HEK293 (cell line): ENCODE measurements around the gene PDSS2.

Experiments
- CTCF ChIA-PET: fragments of 350-600 bp; formaldehyde crosslinking; extraction: SDS; loops from one replicate; lab custom pipeline; 2021; ENCODE audit warnings: antibody characterized with exemption; lab: Yijun Ruan, JAX
- POLR2A ChIA-PET: fragments of 300-600 bp; formaldehyde crosslinking; extraction: SDS; loops from one replicate; lab custom pipeline; 2020; ENCODE audit warnings: antibody characterized with exemption, inconsistent platforms; lab: Yijun Ruan, JAX
- H3K27ac ChIP-seq: fragments of 200-500 bp; sonication (Bioruptor generic); 2 replicates; pipeline ENCODE4 v1.5.1; 2014; ENCODE audit warnings: low read depth, low read length, control low read depth, inconsistent platforms; ENCODE audit errors: extremely low read depth
- H3K36me3 ChIP-seq, 2 experiments: fragments of 200-500 bp in 1 of 2; sonication (Bioruptor generic) in 1 of 2; 1 replicate in 1 of 2; 2 replicates in 1 of 2; pipeline ENCODE4 v1.5.1; 2014 to 2017; ENCODE audit warnings: inconsistent platforms in 2 of 2, low read length in 2 of 2; ENCODE audit not compliant: control insufficient read depth in 2 of 2, insufficient read depth in 1 of 2
- H3K4me1 ChIP-seq: fragments of 200-500 bp; sonication (Bioruptor generic); 2 replicates; pipeline ENCODE4 v1.5.1; 2014; ENCODE audit warnings: mild to moderate bottlenecking, low read length, inconsistent platforms; ENCODE audit not compliant: control insufficient read depth, insufficient read depth
- H3K4me3 ChIP-seq: 2 replicates; pipeline ENCODE4 v1.5.1; 2011; ENCODE audit warnings: low read depth, mild to moderate bottlenecking, control low read depth, low read length, moderate library complexity
- H3K9me3 ChIP-seq: fragments of 200-500 bp; sonication (Bioruptor generic); 2 replicates; pipeline ENCODE4 v1.5.1; 2014; ENCODE audit warnings: low read depth, low read length, inconsistent platforms; ENCODE audit not compliant: control insufficient read depth, insufficient read depth
- BCL11B ChIP-seq: fragments of 450-650 bp; formaldehyde crosslinking; IDR thresholded peaks from 2 replicates; pipeline ENCODE4 v1.5.1; 2016; ENCODE audit warnings: low read depth, missing biosample characterization, missing genetic modification characterization
- IKZF3 ChIP-seq: fragments of 450-650 bp; IDR thresholded peaks from 2 replicates; pipeline ENCODE4 v1.5.0; 2018; ENCODE audit warnings: missing biosample characterization, mild to moderate bottlenecking, missing genetic modification characterization, moderate library complexity
- KLF1 ChIP-seq: fragments of 450-650 bp; formaldehyde crosslinking; IDR thresholded peaks from 2 replicates; pipeline ENCODE4 v1.5.1; 2016; ENCODE audit warnings: missing biosample characterization, missing genetic modification characterization
- SALL2 ChIP-seq: fragments of 450-650 bp; formaldehyde crosslinking; IDR thresholded peaks from 2 replicates; pipeline ENCODE4 v1.5.0; 2017; ENCODE audit warnings: missing biosample characterization, mild to moderate bottlenecking, missing genetic modification characterization, borderline replicate concordance
- YY1 ChIP-seq: fragments of 450-650 bp; formaldehyde crosslinking; IDR thresholded peaks from 2 replicates; pipeline ENCODE4 v1.5.1; 2018; ENCODE audit warnings: missing biosample characterization, missing genetic modification characterization
- ZBTB1 ChIP-seq: fragments of 450-650 bp; formaldehyde crosslinking; IDR thresholded peaks from 2 replicates; pipeline ENCODE4 v1.5.1; 2016; ENCODE audit warnings: missing biosample characterization, missing genetic modification characterization
- ZFP3 ChIP-seq: fragments of 450-650 bp; formaldehyde crosslinking; IDR thresholded peaks from 2 replicates; pipeline ENCODE4 v1.5.1; 2016; ENCODE audit warnings: low read depth, missing biosample characterization, missing genetic modification characterization
- ZFP41 ChIP-seq: fragments of 450-650 bp; formaldehyde crosslinking; IDR thresholded peaks from 2 replicates; pipeline ENCODE4 v1.5.1; 2016; ENCODE audit warnings: missing biosample characterization, missing genetic modification characterization, borderline replicate concordance
- ZNF112 ChIP-seq: fragments of 450-650 bp; formaldehyde crosslinking; IDR thresholded peaks from 2 replicates; pipeline ENCODE4 v1.5.0; 2017; ENCODE audit warnings: missing biosample characterization, missing genetic modification characterization
- ZNF155 ChIP-seq: fragments of 450-650 bp; formaldehyde crosslinking; IDR thresholded peaks from 2 replicates; pipeline ENCODE4 v1.5.1; 2016; ENCODE audit warnings: missing biosample characterization, missing genetic modification characterization
- ZNF16 ChIP-seq: fragments of 450-650 bp; formaldehyde crosslinking; IDR thresholded peaks from 2 replicates; pipeline ENCODE4 v1.5.1; 2016; ENCODE audit warnings: low read depth, missing biosample characterization, missing genetic modification characterization
- ZNF2 ChIP-seq: fragments of 450-650 bp; formaldehyde crosslinking; IDR thresholded peaks from 2 replicates; pipeline ENCODE4 v1.5.1; 2016; ENCODE audit warnings: missing biosample characterization, missing genetic modification characterization
- ZNF23 ChIP-seq: fragments of 450-650 bp; formaldehyde crosslinking; IDR thresholded peaks from 2 replicates; pipeline ENCODE4 v1.5.1; 2016; ENCODE audit warnings: missing biosample characterization, missing genetic modification characterization, borderline replicate concordance
- ZNF248 ChIP-seq: fragments of 450-650 bp; formaldehyde crosslinking; IDR thresholded peaks from 2 replicates; pipeline ENCODE4 v1.5.1; 2017; ENCODE audit warnings: missing biosample characterization, missing genetic modification characterization
- ZNF274 ChIP-seq, 2 experiments: fragments of 200-500 bp in 1 of 2; fragments of 450-650 bp in 1 of 2; sonication (Bioruptor generic) in 1 of 2; formaldehyde crosslinking in 1 of 2; IDR thresholded peaks; 2 replicates each; pipeline versions ENCODE4 v1.5.1 to v1.6.1; 2014 to 2016; ENCODE audit warnings: borderline replicate concordance in 1 of 2, inconsistent platforms in 1 of 2, low read length in 1 of 2, missing biosample characterization in 1 of 2, missing genetic modification characterization in 1 of 2
- ZNF350 ChIP-seq: fragments of 450-650 bp; formaldehyde crosslinking; IDR thresholded peaks from 2 replicates; pipeline ENCODE4 v1.5.0; 2017; ENCODE audit warnings: missing biosample characterization, mild to moderate bottlenecking, missing genetic modification characterization
- ZNF366 ChIP-seq: fragments of 450-650 bp; formaldehyde crosslinking; conservative IDR thresholded peaks from 2 replicates; pipeline ENCODE4 v1.5.1; 2016; ENCODE audit warnings: missing biosample characterization, missing genetic modification characterization
- ZNF37A ChIP-seq: fragments of 450-650 bp; IDR thresholded peaks from 2 replicates; pipeline ENCODE4 v1.5.1; 2018; ENCODE audit warnings: missing biosample characterization, missing genetic modification characterization
- ZNF561 ChIP-seq: fragments of 450-650 bp; IDR thresholded peaks from 2 replicates; pipeline ENCODE4 v1.5.1; 2018; ENCODE audit warnings: missing biosample characterization, missing genetic modification characterization, borderline replicate concordance
- ZNF571 ChIP-seq: fragments of 450-650 bp; formaldehyde crosslinking; IDR thresholded peaks from 2 replicates; pipeline ENCODE4 v1.5.0; 2017; ENCODE audit warnings: missing biosample characterization, missing genetic modification characterization
- ZNF585B ChIP-seq: fragments of 450-650 bp; formaldehyde crosslinking; IDR thresholded peaks from 2 replicates; pipeline ENCODE4 v1.5.1; 2016; ENCODE audit warnings: missing biosample characterization, missing genetic modification characterization
- ZNF654 ChIP-seq: fragments of 450-650 bp; formaldehyde crosslinking; IDR thresholded peaks from 2 replicates; pipeline ENCODE4 v1.5.1; 2016; ENCODE audit warnings: low read depth, missing biosample characterization, missing genetic modification characterization
- ZNF707 ChIP-seq: fragments of 450-650 bp; formaldehyde crosslinking; IDR thresholded peaks from 2 replicates; pipeline ENCODE4 v1.5.1; 2016; ENCODE audit warnings: missing biosample characterization, missing genetic modification characterization
- ZNF76 ChIP-seq: fragments of 450-650 bp; formaldehyde crosslinking; IDR thresholded peaks from 2 replicates; pipeline ENCODE4; 2016; ENCODE audit warnings: low read depth, missing biosample characterization, missing genetic modification characterization, borderline replicate concordance
- ZNF785 ChIP-seq: fragments of 450-650 bp; formaldehyde crosslinking; IDR thresholded peaks from 2 replicates; pipeline ENCODE4 v1.5.1; 2016; ENCODE audit warnings: missing biosample characterization, missing genetic modification characterization
- TF ChIP-seq, protein P1 (sequence below): fragments of 450-650 bp; formaldehyde crosslinking; conservative IDR thresholded peaks from 2 replicates; pipeline ENCODE4 v1.5.1; 2016; ENCODE audit warnings: low read depth, missing biosample characterization, missing genetic modification characterization
- TF ChIP-seq, protein P2 (sequence below): fragments of 450-650 bp; formaldehyde crosslinking; IDR thresholded peaks from 2 replicates; pipeline ENCODE4 v1.5.1; 2016; ENCODE audit warnings: missing biosample characterization, missing genetic modification characterization
- TF ChIP-seq, protein P3 (sequence below): fragments of 450-650 bp; formaldehyde crosslinking; IDR thresholded peaks from 2 replicates; pipeline ENCODE4 v1.5.1; 2016; ENCODE audit warnings: missing biosample characterization, missing genetic modification characterization

Gene PDSS2

DNA sequence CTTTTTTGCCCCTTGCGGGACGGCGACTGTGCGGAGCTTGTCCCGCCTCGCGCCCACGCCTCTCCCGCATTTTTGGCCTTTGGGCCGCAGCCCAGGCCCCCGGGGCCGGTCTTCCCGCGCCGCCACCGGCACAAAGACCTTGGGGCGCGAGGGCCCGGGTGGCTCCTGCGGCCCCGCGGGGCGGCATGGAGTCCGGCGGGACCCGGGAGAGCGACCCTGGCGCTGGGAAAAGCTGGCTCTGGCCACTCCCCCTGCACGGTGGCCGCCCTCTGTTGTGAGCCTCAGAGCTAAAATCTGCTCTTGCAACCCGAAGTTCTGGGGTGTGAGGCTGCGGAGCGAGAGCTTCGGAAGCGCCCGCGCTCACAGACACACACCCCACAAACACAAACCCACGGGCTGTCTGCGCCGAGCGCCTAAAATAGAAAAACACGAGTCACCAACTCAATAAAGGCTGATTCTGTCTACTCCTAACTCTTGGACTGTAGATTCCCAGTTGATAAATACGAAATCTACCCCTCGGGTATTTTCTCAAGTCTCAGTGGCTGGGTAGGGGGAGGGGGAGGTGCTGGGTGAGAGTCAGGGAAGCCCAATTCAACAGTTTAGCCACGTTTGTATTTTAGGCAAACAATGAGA is 343.6 kb downstream of the PDSS2 start:
- ChIA-PET POLR2A (interaction anchor here (0.6 to 1.9 kb wide), 6 partner anchors 11 to 417 kb away, joined by 3 to 10 read pairs (median 5); partner anchors contain the start of gene PDSS2), CTCF (interaction anchor here (0.5 to 1.5 kb wide), 10 partner anchors 8 to 589 kb away, joined by 3 to 5 read pairs (median 3); no protein-coding TSS in a partner anchor)
- Histone ChIP-seq H3K4me3 (peak overlapping the region; percentile 74), H3K9me3 (no peaks in the 10 kb centered on the region), H3K36me3 (no peaks in the 10 kb centered on the region; a peak in 1 of 3 replicates), H3K27ac (peak overlapping the region; percentile 98), H3K4me1 (peaks cover 4% of the 10 kb centered on the region; the same call in 1 of the 2 replicates)
- no peak for TF ChIP-seq ZNF155
- TF ChIP-seq IKZF3 (tag by site-specific recombination), result peak; percentile 94
- no peak for TF ChIP-seq ZNF16 (tag by site-specific recombination)
- no peak for TF ChIP-seq ZNF366 (tag by site-specific recombination)
- TF ChIP-seq, protein P1, sequence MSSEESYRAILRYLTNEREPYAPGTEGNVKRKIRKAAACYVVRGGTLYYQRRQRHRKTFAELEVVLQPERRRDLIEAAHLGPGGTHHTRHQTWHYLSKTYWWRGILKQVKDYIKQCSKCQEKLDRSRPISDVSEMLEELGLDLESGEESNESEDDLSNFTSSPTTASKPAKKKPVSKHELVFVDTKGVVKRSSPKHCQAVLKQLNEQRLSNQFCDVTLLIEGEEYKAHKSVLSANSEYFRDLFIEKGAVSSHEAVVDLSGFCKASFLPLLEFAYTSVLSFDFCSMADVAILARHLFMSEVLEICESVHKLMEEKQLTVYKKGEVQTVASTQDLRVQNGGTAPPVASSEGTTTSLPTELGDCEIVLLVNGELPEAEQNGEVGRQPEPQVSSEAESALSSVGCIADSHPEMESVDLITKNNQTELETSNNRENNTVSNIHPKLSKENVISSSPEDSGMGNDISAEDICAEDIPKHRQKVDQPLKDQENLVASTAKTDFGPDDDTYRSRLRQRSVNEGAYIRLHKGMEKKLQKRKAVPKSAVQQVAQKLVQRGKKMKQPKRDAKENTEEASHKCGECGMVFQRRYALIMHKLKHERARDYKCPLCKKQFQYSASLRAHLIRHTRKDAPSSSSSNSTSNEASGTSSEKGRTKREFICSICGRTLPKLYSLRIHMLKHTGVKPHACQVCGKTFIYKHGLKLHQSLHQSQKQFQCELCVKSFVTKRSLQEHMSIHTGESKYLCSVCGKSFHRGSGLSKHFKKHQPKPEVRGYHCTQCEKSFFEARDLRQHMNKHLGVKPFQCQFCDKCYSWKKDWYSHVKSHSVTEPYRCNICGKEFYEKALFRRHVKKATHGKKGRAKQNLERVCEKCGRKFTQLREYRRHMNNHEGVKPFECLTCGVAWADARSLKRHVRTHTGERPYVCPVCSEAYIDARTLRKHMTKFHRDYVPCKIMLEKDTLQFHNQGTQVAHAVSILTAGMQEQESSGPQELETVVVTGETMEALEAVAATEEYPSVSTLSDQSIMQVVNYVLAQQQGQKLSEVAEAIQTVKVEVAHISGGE (tag by site-specific recombination), result no peak
- TF ChIP-seq ZNF654 (tag by site-specific recombination), result 0 out of 2 replicates have a peak, but pooled peaks have one; percentile 0
- no peak for TF ChIP-seq ZNF585B (tag by site-specific recombination)
- TF ChIP-seq ZNF785 (tag by site-specific recombination), result 0 out of 2 replicates have a peak, but pooled peaks have one; percentile 37
- TF ChIP-seq, protein P2, sequence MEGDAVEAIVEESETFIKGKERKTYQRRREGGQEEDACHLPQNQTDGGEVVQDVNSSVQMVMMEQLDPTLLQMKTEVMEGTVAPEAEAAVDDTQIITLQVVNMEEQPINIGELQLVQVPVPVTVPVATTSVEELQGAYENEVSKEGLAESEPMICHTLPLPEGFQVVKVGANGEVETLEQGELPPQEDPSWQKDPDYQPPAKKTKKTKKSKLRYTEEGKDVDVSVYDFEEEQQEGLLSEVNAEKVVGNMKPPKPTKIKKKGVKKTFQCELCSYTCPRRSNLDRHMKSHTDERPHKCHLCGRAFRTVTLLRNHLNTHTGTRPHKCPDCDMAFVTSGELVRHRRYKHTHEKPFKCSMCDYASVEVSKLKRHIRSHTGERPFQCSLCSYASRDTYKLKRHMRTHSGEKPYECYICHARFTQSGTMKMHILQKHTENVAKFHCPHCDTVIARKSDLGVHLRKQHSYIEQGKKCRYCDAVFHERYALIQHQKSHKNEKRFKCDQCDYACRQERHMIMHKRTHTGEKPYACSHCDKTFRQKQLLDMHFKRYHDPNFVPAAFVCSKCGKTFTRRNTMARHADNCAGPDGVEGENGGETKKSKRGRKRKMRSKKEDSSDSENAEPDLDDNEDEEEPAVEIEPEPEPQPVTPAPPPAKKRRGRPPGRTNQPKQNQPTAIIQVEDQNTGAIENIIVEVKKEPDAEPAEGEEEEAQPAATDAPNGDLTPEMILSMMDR, result peak; percentile 10
- no peak for TF ChIP-seq BCL11B (tag by site-specific recombination)
- TF ChIP-seq ZNF350 (tag by site-specific recombination), result 0 out of 2 replicates have a peak, but pooled peaks have one; percentile 45
- no peak for TF ChIP-seq ZNF248 (tag by site-specific recombination)
- TF ChIP-seq ZFP3 (tag by site-specific recombination), result no peak
- 0 out of 2 replicates have a peak, but pooled peaks have one; percentile 14 for TF ChIP-seq ZNF2 (tag by site-specific recombination)
- peak; percentile 76; the same call in 1 of the 2 replicates for TF ChIP-seq ZNF561 (tag by site-specific recombination)
- TF ChIP-seq KLF1 (tag by site-specific recombination), result no peak
- TF ChIP-seq ZFP41 (tag by site-specific recombination), result no peak
- TF ChIP-seq ZNF571, result no peak
- no peak for TF ChIP-seq ZNF23 (tag by site-specific recombination)
- peak; percentile 56; the same call in 1 of the 2 replicates for TF ChIP-seq YY1
- TF ChIP-seq ZNF76 (tag by site-specific recombination), result peak; percentile 71; the same call in 1 of the 2 replicates
- TF ChIP-seq SALL2, result no peak
- TF ChIP-seq ZNF707 (tag by site-specific recombination), result no peak
- TF ChIP-seq, protein P3, sequence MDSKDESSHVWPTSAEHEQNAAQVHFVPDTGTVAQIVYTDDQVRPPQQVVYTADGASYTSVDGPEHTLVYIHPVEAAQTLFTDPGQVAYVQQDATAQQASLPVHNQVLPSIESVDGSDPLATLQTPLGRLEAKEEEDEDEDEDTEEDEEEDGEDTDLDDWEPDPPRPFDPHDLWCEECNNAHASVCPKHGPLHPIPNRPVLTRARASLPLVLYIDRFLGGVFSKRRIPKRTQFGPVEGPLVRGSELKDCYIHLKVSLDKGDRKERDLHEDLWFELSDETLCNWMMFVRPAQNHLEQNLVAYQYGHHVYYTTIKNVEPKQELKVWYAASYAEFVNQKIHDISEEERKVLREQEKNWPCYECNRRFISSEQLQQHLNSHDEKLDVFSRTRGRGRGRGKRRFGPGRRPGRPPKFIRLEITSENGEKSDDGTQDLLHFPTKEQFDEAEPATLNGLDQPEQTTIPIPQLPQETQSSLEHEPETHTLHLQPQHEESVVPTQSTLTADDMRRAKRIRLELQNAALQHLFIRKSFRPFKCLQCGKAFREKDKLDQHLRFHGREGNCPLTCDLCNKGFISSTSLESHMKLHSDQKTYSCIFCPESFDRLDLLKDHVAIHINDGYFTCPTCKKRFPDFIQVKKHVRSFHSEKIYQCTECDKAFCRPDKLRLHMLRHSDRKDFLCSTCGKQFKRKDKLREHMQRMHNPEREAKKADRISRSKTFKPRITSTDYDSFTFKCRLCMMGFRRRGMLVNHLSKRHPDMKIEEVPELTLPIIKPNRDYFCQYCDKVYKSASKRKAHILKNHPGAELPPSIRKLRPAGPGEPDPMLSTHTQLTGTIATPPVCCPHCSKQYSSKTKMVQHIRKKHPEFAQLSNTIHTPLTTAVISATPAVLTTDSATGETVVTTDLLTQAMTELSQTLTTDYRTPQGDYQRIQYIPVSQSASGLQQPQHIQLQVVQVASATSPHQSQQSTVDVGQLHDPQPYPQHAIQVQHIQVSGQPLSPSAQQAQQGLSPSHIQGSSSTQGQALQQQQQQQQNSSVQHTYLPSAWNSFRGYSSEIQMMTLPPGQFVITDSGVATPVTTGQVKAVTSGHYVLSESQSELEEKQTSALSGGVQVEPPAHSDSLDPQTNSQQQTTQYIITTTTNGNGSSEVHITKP (tag by site-specific recombination), result peak; percentile 73
- no peak for TF ChIP-seq ZBTB1 (tag by site-specific recombination)
- no peak for TF ChIP-seq ZNF112 (tag by site-specific recombination)
- TF ChIP-seq ZNF274 (IDR thresholded peaks at IDR 0.05; ENCODE audit: low read length), result no peak
- no peak for TF ChIP-seq ZNF274 (tag by site-specific recombination; IDR thresholded peaks at IDR 0.05; ENCODE audit: borderline replicate concordance)
- TF ChIP-seq ZNF37A (tag by site-specific recombination), result no peak
